ENCODE results near the gene TMEM52B.

GRCh38 chr12:10220398-10221077 lies 41.7 kb downstream of the TMEM52B start:
- TF ChIP-seq CTCF (IDR thresholded peaks at IDR 0.05) (no peak), POLR2A (IDR thresholded peaks at IDR 0.05) (no peak)
